ENCODE data around the gene HS6ST2.

HS6ST2 gene

GRCh38 chrX:132786217-132786616, 172.2 kb downstream of the HS6ST2 start:
- no peak for DNase-seq

- peak; percentile 10 to 73 for DNase-seq
These were observed 179.5 kb downstream of the HS6ST2 start for GRCh38 chrX:132778917-132779316.

- DNase-seq: no peak
These were observed 181.8 kb downstream of the HS6ST2 start for GRCh38 chrX:132776486-132777210.

GRCh38 chrX:132775263-132775823, 183.1 kb downstream of the HS6ST2 start:
- DNase-seq: no peak

- DNase-seq: no peak
These were observed 184.3 kb downstream of the HS6ST2 start for GRCh38 chrX:132774010-132774714.

GRCh38 chrX:132769609-132770008, 188.8 kb downstream of the HS6ST2 start:
- DNase-seq: no peak

- no peak for DNase-seq
These were observed 192.0 kb downstream of the HS6ST2 start for GRCh38 chrX:132766452-132766851.

GRCh38 chrX:132763528-132763927, 194.9 kb downstream of the HS6ST2 start:
- DNase-seq: no peak

- no peak for DNase-seq
These were observed 199.7 kb downstream of the HS6ST2 start for GRCh38 chrX:132758759-132759158.

- DNase-seq: peak in 1 of 2 experiments; percentile 6
These were observed 201.3 kb downstream of the HS6ST2 start for GRCh38 chrX:132757066-132757623.

GRCh38 chrX:132756439-132756838, 202.0 kb downstream of the HS6ST2 start:
- DNase-seq: no peak

GRCh38 chrX:132751063-132751690, 207.3 kb downstream of the HS6ST2 start:
- peak; percentile 84 to 88 for DNase-seq

GRCh38 chrX:132750331-132751062, 207.9 kb downstream of the HS6ST2 start:
- DNase-seq: no peak

GRCh38 chrX:132749406-132749805, 209.0 kb downstream of the HS6ST2 start:
- peak; percentile 86 to 95 for DNase-seq

- peak; percentile 20 to 42 for DNase-seq
These were observed 209.5 kb downstream of the HS6ST2 start for GRCh38 chrX:132748909-132749308.

GRCh38 chrX:132748268-132748667, 210.2 kb downstream of the HS6ST2 start:
- no peak for DNase-seq

GRCh38 chrX:132745593-132745992, 212.8 kb downstream of the HS6ST2 start:
- no peak for DNase-seq

GRCh38 chrX:132744470-132744869, 214.0 kb downstream of the HS6ST2 start:
- DNase-seq: no peak

- no peak for DNase-seq
These were observed 215.3 kb downstream of the HS6ST2 start for GRCh38 chrX:132743086-132743485.

- DNase-seq: no peak
These were observed 216.2 kb downstream of the HS6ST2 start for GRCh38 chrX:132742246-132742645.

- DNase-seq: no peak
These were observed 216.7 kb downstream of the HS6ST2 start for GRCh38 chrX:132741689-132742088.

GRCh38 chrX:132740316-132741123, 217.9 kb downstream of the HS6ST2 start:
- peak in 1 of 2 experiments; percentile 36 for DNase-seq
